Measurements from ENCODE around the gene SRP68.

Gene SRP68

GRCh38 chr17:75994802-75995370, 77.4 kb downstream of the SRP68 start:
- DNase-seq: no peak

GRCh38 chr17:75991396-75991795, 80.9 kb downstream of the SRP68 start:
- no peak for DNase-seq

Data from activated T-cell treated with anti-CD3 and anti-CD28 coated beads for 4 hours (primary cell).